Upper lobe of left lung (tissue), 4 donors: ENCODE data around the gene CTSZ.

Experiments
- EP300 ChIP-seq, 4 donors: sonication (generic); formaldehyde crosslinking; IDR thresholded peaks; one replicate each; pipeline ENCODE4 v1.5.1; 2017; ENCODE audit warnings: antibody characterized with exemption in 4 of 4, control low read depth in 2 of 4
- POLR2A ChIP-seq, 4 donors: fragments of 450-650 bp; IDR thresholded peaks; one replicate each; pipeline ENCODE4 v1.5.1; 2016 to 2017; ENCODE audit warnings: antibody characterized with exemption in 4 of 4, mild to moderate bottlenecking in 2 of 4
- POLR2AphosphoS5 ChIP-seq, 2 donors: sonication (generic); formaldehyde crosslinking; IDR thresholded peaks; one replicate each; pipeline ENCODE4 v1.5.1; 2017; ENCODE audit warnings: antibody characterized with exemption in 2 of 2
- TF ChIP-seq, protein P1 (sequence below), 6 experiments: fragments of 450-650 bp in 4 of 6; fragments of 200-600 bp in 2 of 6; sonication (generic) in 2 of 6; IDR thresholded peaks; one replicate each; pipeline ENCODE4 v1.5.1; 2016 to 2019; ENCODE audit warnings: antibody characterized with exemption in 6 of 6

DNA sequence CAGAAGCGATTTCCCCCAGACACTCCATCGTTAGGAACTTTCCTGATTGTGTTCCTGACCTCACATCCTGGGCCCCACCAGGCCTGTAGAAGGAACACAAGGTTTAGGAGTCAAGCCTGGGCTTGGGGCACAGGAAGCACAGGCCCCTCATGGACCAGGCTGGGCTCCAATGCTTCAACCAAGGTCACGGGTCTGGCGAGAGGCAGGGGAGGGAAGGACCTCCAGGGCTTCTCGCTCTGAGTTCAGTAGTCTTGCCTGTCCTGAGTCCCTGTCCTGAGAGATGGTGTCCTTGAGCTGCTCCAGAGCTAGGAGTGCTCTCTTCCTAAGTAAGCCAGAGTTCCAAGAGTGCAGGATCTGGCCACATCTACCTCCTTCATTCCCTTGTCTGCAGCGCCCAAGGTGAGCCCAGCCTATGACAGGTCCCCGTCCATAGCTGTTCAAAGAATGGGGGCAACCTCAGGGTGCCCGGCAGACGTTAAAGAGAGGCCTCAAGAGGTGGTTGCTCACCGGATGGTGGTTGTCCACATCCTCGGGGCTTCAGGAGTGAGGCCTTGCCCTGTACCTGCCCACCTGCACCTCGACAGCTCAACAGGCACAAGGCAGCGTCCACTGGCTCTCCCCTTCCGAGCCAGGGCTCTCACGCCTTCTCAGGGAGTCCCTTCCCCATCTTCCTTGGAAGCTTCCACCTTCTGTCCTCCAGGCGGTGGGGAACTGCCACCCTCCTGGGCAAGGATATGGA, 10.6 kb upstream of the CTSZ start:
- TF ChIP-seq EP300 (IDR thresholded peaks at IDR 0.05) = no peak
- TF ChIP-seq, protein P1, sequence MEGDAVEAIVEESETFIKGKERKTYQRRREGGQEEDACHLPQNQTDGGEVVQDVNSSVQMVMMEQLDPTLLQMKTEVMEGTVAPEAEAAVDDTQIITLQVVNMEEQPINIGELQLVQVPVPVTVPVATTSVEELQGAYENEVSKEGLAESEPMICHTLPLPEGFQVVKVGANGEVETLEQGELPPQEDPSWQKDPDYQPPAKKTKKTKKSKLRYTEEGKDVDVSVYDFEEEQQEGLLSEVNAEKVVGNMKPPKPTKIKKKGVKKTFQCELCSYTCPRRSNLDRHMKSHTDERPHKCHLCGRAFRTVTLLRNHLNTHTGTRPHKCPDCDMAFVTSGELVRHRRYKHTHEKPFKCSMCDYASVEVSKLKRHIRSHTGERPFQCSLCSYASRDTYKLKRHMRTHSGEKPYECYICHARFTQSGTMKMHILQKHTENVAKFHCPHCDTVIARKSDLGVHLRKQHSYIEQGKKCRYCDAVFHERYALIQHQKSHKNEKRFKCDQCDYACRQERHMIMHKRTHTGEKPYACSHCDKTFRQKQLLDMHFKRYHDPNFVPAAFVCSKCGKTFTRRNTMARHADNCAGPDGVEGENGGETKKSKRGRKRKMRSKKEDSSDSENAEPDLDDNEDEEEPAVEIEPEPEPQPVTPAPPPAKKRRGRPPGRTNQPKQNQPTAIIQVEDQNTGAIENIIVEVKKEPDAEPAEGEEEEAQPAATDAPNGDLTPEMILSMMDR (IDR thresholded peaks at IDR 0.05) = no peak
- no peak for TF ChIP-seq POLR2A (IDR thresholded peaks at IDR 0.05)
- no peak for TF ChIP-seq POLR2AphosphoS5 (IDR thresholded peaks at IDR 0.05)
